CD4-positive, alpha-beta T cell treated with Interferon gamma for 1 hour (primary cell): ENCODE data around the gene ZNF225.
"Not testable (repeated sequence)": the region's sequence is repeated elsewhere in the genome, so short reads cannot be mapped to it uniquely, and the experiment has no call there.

Experiments used
- DNase-seq: peaks from one replicate; pipeline ENCODE4 v3.0.0-alpha.2; 2020

The ZNF225 gene

GRCh38 chr19:44164327-44164672, 51.1 kb downstream of the ZNF225 start:
- DNase-seq = no peak

GRCh38 chr19:44164673-44165512, 51.7 kb downstream of the ZNF225 start, which contains the start of gene ZNF226:
TSS of gene ZNF226 (plus strand) at chr19:44165100. CDS start at chr19:44170081, 4,981 bp downstream.
- DNase-seq = peak; percentile 86

- not testable (repeated sequence) for DNase-seq
These were observed 57.5 kb downstream of the ZNF225 start for GRCh38 chr19:44170660-44171059.

DNA sequence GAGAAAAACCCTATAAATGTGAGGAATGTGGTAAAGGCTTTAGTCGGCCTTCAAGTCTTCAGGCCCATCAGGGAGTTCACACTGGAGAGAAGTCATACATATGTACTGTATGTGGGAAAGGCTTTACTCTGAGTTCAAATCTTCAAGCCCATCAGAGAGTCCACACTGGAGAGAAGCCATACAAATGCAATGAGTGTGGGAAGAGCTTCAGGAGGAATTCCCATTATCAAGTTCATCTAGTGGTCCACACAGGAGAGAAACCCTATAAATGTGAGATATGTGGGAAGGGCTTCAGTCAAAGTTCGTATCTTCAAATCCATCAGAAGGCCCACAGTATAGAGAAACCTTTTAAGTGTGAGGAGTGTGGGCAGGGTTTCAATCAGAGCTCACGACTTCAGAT, 63.4 kb downstream of the ZNF225 start:
- no peak for DNase-seq

DNA sequence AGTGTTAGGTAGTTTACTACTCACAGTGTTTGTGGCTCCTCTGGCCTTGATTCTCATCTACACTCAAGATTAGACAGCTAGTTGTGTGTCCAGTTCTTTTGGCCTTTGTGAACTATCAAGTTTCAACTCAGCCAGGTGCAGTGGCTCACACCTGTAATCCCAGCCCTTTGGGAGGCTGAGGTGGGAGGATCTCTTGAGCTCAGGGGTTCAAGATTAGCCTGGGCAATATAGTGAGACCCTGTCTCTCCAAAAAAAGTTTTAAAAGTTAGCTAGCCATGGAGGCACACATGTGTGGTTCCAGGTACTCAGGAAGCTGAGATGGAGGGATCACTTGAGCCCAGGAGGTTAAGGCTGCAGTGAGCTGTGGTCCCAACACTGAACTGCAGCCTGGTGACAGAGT, 67.8 kb downstream of the ZNF225 start:
- DNase-seq = no peak

GRCh38 chr19:44182145-44182544, 68.9 kb downstream of the ZNF225 start:
- no peak for DNase-seq
